Kidney (tissue), 14 donors: ENCODE results near the gene SPIRE1. TPM values are rescaled to one million over a fixed set of nuclear protein-coding genes. Genes with fewer than 3 reads are reported as not detected.

ENCODE experiments used
- DNase-seq, 5 donors: peaks; one replicate each; pipeline ENCODE4 v3.0.0-alpha.2; 2013 to 2020
- FAIRE-seq: peaks from 2 replicates; lab custom pipeline; 2012; peaks lifted over from hg19 to GRCh38; lab: Jason Lieb, UNC
- H3K27ac ChIP-seq, 2 donors: one replicate each; pipeline ENCODE4 v1.7.0; 2013; ENCODE audit warnings: low read depth in 2 of 2, low read length in 2 of 2, inconsistent platforms in 1 of 2
- H3K27me3 ChIP-seq: one replicate; pipeline ENCODE4 v1.7.1; 2013; ENCODE audit warnings: low read length, inconsistent platforms; ENCODE audit not compliant: control insufficient read depth, insufficient read depth
- H3K36me3 ChIP-seq, 3 donors: one replicate each; pipeline versions ENCODE4 v1.7.0 to v1.7.1; 2013; ENCODE audit warnings: low read length in 3 of 3, control low read depth in 1 of 3, inconsistent platforms in 1 of 3; ENCODE audit not compliant: insufficient read depth in 3 of 3, control insufficient read depth in 2 of 3
- H3K4me1 ChIP-seq, 3 donors: one replicate each; pipeline versions ENCODE4 v1.7.0 to v1.7.1; 2013; ENCODE audit warnings: low read length in 3 of 3, inconsistent platforms in 1 of 3, low read depth in 1 of 3; ENCODE audit not compliant: control insufficient read depth in 2 of 3, insufficient read depth in 2 of 3
- H3K4me3 ChIP-seq, 3 donors: one replicate each; pipeline versions ENCODE4 v1.7.0 to v1.8.1; 2013; ENCODE audit warnings: low read length in 3 of 3, control low read depth in 1 of 3, inconsistent platforms in 1 of 3
- H3K9ac ChIP-seq, 3 donors: one replicate each; pipeline versions ENCODE4 v1.7.0 to v1.7.1; 2013; ENCODE audit warnings: low read length in 3 of 3, control low read depth in 1 of 3, inconsistent platforms in 1 of 3
- H3K9me3 ChIP-seq, 3 donors: one replicate each; pipeline versions ENCODE4 v1.7.0 to v1.7.1; 2013; ENCODE audit warnings: low read length in 3 of 3, control low read depth in 1 of 3, inconsistent platforms in 1 of 3; ENCODE audit not compliant: control insufficient read depth in 2 of 3, insufficient read depth in 1 of 3
- intact Hi-C: fragments of 100-400 bp; cut with DNase I; formaldehyde crosslinking; loops from one replicate; pipeline ENCODE4 v1.11.1; 2022
- polyA plus RNA-seq: library from polyadenylated mRNA; stranded (reverse); fragments of 350-450 nt; fragmentation: Illumina TruSeq; extraction: RNeasy Lipid Tissue Mini Kit (QIAGEN cat#74804); gene quantifications from one replicate; pipeline ENCODE4 v1.2.3, GENCODE V29; 2014; ENCODE audit warnings: low read depth, low replicate concordance; ENCODE audit not compliant: insufficient read depth
- total RNA-seq: library from RNA; stranded (reverse); fragmentation: NEBNext Ultra II Directional; extraction: Animal tissue kit (Norgen Biotek cat#: 25700); gene quantifications from one replicate; pipeline ENCODE4 v1.2.1, GENCODE V29; 2021
- TF ChIP-seq, protein P1 (sequence below): IDR thresholded peaks from 3 replicates; pipeline ENCODE4 v1.5.1; 2012; ENCODE audit warnings: mild to moderate bottlenecking, moderate library complexity, borderline replicate concordance; ENCODE audit not compliant: insufficient read depth; ENCODE audit errors: extremely low read depth
- donor health status: control.
- donor health status: control.
- donor health status: control.
- donor health status: control.
- donor health status: control.
- donor health status: DM: yes; HTN: yes; CAD: no.
- donor health status: Normal renal cell carcinoma (clear cell type).

Gene SPIRE1
- total and polyA plus RNA-seq, 2 donors from 2014 or later: 12.3 to 35.1 TPM

DNA sequence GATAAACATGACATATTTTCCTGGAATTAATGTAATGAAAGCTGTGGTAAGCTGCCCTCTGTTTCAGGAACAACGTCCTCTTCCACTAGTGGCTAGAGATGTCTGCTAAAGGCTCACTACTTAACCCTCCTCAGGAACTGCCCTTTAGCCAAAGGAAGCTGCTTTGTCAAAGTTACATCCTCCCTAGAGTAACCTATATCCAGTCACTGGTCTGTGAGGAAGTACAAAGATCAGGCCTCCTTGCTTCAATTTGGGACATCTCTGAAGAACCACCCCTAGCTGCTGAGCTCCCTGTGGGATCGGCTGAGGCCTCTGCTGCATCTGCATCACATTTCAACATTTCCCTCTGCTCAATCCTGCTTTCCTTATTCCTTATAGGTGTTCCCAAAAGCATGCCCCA is 142.4 kb downstream of the SPIRE1 start:
- FAIRE-seq: no peak

GRCh38 chr18:12507007-12507406 is 150.9 kb downstream of the SPIRE1 start:
- H3K4me1 ChIP-seq: no peaks in the 10 kb centered on the region
- no peaks in the 10 kb centered on the region for H3K9me3 ChIP-seq
- FAIRE-seq (no peak), DNase-seq (no peak)
- TF ChIP-seq, protein P1, sequence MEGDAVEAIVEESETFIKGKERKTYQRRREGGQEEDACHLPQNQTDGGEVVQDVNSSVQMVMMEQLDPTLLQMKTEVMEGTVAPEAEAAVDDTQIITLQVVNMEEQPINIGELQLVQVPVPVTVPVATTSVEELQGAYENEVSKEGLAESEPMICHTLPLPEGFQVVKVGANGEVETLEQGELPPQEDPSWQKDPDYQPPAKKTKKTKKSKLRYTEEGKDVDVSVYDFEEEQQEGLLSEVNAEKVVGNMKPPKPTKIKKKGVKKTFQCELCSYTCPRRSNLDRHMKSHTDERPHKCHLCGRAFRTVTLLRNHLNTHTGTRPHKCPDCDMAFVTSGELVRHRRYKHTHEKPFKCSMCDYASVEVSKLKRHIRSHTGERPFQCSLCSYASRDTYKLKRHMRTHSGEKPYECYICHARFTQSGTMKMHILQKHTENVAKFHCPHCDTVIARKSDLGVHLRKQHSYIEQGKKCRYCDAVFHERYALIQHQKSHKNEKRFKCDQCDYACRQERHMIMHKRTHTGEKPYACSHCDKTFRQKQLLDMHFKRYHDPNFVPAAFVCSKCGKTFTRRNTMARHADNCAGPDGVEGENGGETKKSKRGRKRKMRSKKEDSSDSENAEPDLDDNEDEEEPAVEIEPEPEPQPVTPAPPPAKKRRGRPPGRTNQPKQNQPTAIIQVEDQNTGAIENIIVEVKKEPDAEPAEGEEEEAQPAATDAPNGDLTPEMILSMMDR: no peak
- intact Hi-C loops: no loop called here
- H3K36me3 ChIP-seq: peaks cover 0 to 8% (median 0%) of the 10 kb centered on the region in 3 donors
- H3K4me3 ChIP-seq: no peak overlapping the region
- no peak overlapping the region for H3K9ac ChIP-seq
- H3K27ac ChIP-seq: no peak overlapping the region
- H3K27me3 ChIP-seq: no peaks in the 10 kb centered on the region

More for the DNA sequence above, 142.4 kb downstream of the SPIRE1 start:
- TF ChIP-seq, protein P1: no peak
- Histone ChIP-seq H3K36me3 (peaks cover 0 to 4% (median 0%) of the 10 kb centered on the region in 3 donors), H3K27ac (no peak overlapping the region), H3K4me1 (peaks cover 0 to 2% (median 0%) of the 10 kb centered on the region in 3 donors), H3K9me3 (no peaks in the 10 kb centered on the region), H3K9ac (no peak overlapping the region), H3K4me3 (no peak overlapping the region), H3K27me3 (no peaks in the 10 kb centered on the region)
- intact Hi-C loops: no loop called here
- no peak for DNase-seq

- H3K9me3 ChIP-seq: no peaks in the 10 kb centered on the region
- H3K27ac ChIP-seq: no peak overlapping the region
- TF ChIP-seq, protein P1: no peak
- DNase-seq (no peak), FAIRE-seq (no peak)
- H3K4me3 ChIP-seq: no peak overlapping the region
- H3K36me3 ChIP-seq: peaks cover 0 to 3% (median 0%) of the 10 kb centered on the region in 3 donors
- intact Hi-C loops: no loop called here
- no peaks in the 10 kb centered on the region for H3K4me1 ChIP-seq
- no peak overlapping the region for H3K9ac ChIP-seq
- H3K27me3 ChIP-seq: no peaks in the 10 kb centered on the region
These were observed 156.9 kb downstream of the SPIRE1 start for GRCh38 chr18:12500986-12501385.

- H3K9me3 ChIP-seq: no peaks in the 10 kb centered on the region
- FAIRE-seq: no peak
- intact Hi-C loops: no loop called here
- TF ChIP-seq, protein P1: no peak
- no peaks in the 10 kb centered on the region for H3K4me1 ChIP-seq
- no peaks in the 10 kb centered on the region for H3K27me3 ChIP-seq
- H3K9ac ChIP-seq: no peak overlapping the region
- DNase-seq: no peak
- H3K27ac ChIP-seq: no peak overlapping the region
- no peak overlapping the region for H3K4me3 ChIP-seq
- H3K36me3 ChIP-seq: no peaks in the 10 kb centered on the region
These were observed 160.1 kb downstream of the SPIRE1 start for GRCh38 chr18:12497839-12498238.
